Nephron (organoid): ENCODE measurements around the gene KSR2.

ENCODE experiments used
- H3K27ac Mint-ChIP-seq, 3 experiments: 2 replicates each; pipeline ENCODE4 v1.8.0; 2020; ENCODE audit warnings: mixed read lengths in 3 of 3, mild to moderate bottlenecking in 2 of 3, moderate library complexity in 1 of 3
- H3K27me3 Mint-ChIP-seq: 2 replicates; pipeline ENCODE4 v1.8.0; 2021; ENCODE audit warnings: low read depth, mild to moderate bottlenecking, moderate library complexity, mixed read lengths
- H3K36me3 Mint-ChIP-seq: 2 replicates; pipeline ENCODE4 v1.8.0; 2020; ENCODE audit warnings: low read depth, mixed read lengths
- H3K4me1 Mint-ChIP-seq: 2 replicates; pipeline ENCODE4 v1.8.0; 2020; ENCODE audit warnings: mixed read lengths
- H3K4me3 Mint-ChIP-seq, 3 experiments: 2 replicates each; pipeline ENCODE4 v1.8.0; 2020; ENCODE audit warnings: mild to moderate bottlenecking in 3 of 3, mixed read lengths in 3 of 3, moderate library complexity in 2 of 3
- H3K9me3 Mint-ChIP-seq: 2 replicates; pipeline ENCODE4 v1.8.0; 2020; ENCODE audit warnings: mixed read lengths
- CTCF ChIP-seq, 3 experiments: fragments of 200-600 bp; sonication (generic); IDR thresholded peaks; one replicate each; pipeline ENCODE4 v1.5.0; 2021; ENCODE audit warnings: antibody characterized with exemption in 3 of 3; ENCODE audit not compliant: unreplicated experiment in 3 of 3

Gene KSR2

GRCh38 chr12:117994551-117995438 lies 26.0 kb upstream of the KSR2 start:
- H3K27me3 Mint-ChIP-seq, result peaks cover 7% of the 10 kb centered on the region
- no peaks in the 10 kb centered on the region for H3K4me1 Mint-ChIP-seq
- H3K36me3 Mint-ChIP-seq, result no peaks in the 10 kb centered on the region
- no peaks in the 10 kb centered on the region for H3K9me3 Mint-ChIP-seq
- no peak overlapping the region for H3K27ac Mint-ChIP-seq
- TF ChIP-seq CTCF (IDR thresholded peaks at IDR 0.05; ENCODE audit: unreplicated experiment in 3 of 3), result no peak
- no peak overlapping the region for H3K4me3 Mint-ChIP-seq

- Mint-ChIP-seq H3K27me3 (no peaks in the 10 kb centered on the region), H3K4me1 (no peaks in the 10 kb centered on the region), H3K4me3 (no peak overlapping the region), H3K9me3 (peaks cover 2% of the 10 kb centered on the region), H3K27ac (no peak overlapping the region), H3K36me3 (no peaks in the 10 kb centered on the region)
- no peak for TF ChIP-seq CTCF (IDR thresholded peaks at IDR 0.05; ENCODE audit: unreplicated experiment in 3 of 3)
Measured at GRCh38 chr12:117986705-117987469, 18.1 kb upstream of the KSR2 start.

- no peak overlapping the region for H3K4me3 Mint-ChIP-seq
- TF ChIP-seq CTCF (IDR thresholded peaks at IDR 0.05; ENCODE audit: unreplicated experiment in 3 of 3), result no peak
- H3K36me3 Mint-ChIP-seq, result no peaks in the 10 kb centered on the region
- no peak overlapping the region for H3K27ac Mint-ChIP-seq
- peaks cover 2% of the 10 kb centered on the region for H3K9me3 Mint-ChIP-seq
- no peaks in the 10 kb centered on the region for H3K4me1 Mint-ChIP-seq
- H3K27me3 Mint-ChIP-seq, result no peaks in the 10 kb centered on the region
Measured at GRCh38 chr12:117985182-117985581, 16.4 kb upstream of the KSR2 start.

GRCh38 chr12:117981267-117981666 lies 12.5 kb upstream of the KSR2 start:
- Mint-ChIP-seq H3K4me3 (no peak overlapping the region), H3K9me3 (no peaks in the 10 kb centered on the region), H3K4me1 (no peaks in the 10 kb centered on the region), H3K36me3 (no peaks in the 10 kb centered on the region), H3K27me3 (no peaks in the 10 kb centered on the region), H3K27ac (no peak overlapping the region)
- no peak for TF ChIP-seq CTCF (IDR thresholded peaks at IDR 0.05; ENCODE audit: unreplicated experiment in 3 of 3)

- Mint-ChIP-seq H3K27ac (no peak overlapping the region), H3K27me3 (no peaks in the 10 kb centered on the region)
Measured at GRCh38 chr12:117980616-117981015, 11.8 kb upstream of the KSR2 start.

More at GRCh38 chr12:117980616-117981015, 11.8 kb upstream of the KSR2 start:
- H3K36me3 Mint-ChIP-seq, result no peaks in the 10 kb centered on the region
- no peak overlapping the region for H3K4me3 Mint-ChIP-seq
- TF ChIP-seq CTCF (IDR thresholded peaks at IDR 0.05; ENCODE audit: unreplicated experiment in 3 of 3), result no peak
- H3K4me1 Mint-ChIP-seq, result no peaks in the 10 kb centered on the region
- H3K9me3 Mint-ChIP-seq, result no peaks in the 10 kb centered on the region
